Measurements from ENCODE around the gene SSH3. TPM values are rescaled to one million over a fixed set of nuclear protein-coding genes. Genes with fewer than 3 reads are reported as not detected.

The SSH3 gene
- total RNA-seq, 1 experiment from 2014 or later = 5.5 TPM

- Histone ChIP-seq H3K4me3 (ENCODE audit: low read depth, low read length, poor library complexity, severe bottlenecking) (peak within 1 kb of the TSS; percentile 75), H3K36me3 (ENCODE audit: insufficient read depth, low read length, poor library complexity, severe bottlenecking) (peaks cover 66% of the 10 kb centered on the region), H3K27ac (ENCODE audit: low read depth, low read length, poor library complexity, severe bottlenecking) (peak within 1 kb of the TSS; percentile 96), H3K9me3 (ENCODE audit: low read depth, low read length, poor library complexity, severe bottlenecking) (no peaks in the 10 kb centered on the region), H3K4me1 (ENCODE audit: insufficient read depth, low read length, poor library complexity, severe bottlenecking) (peaks cover 31% of the 10 kb centered on the region), H3K27me3 (replicated peaks; ENCODE audit: insufficient read depth, low read depth, low read length, poor library complexity) (no peaks in the 10 kb centered on the region)
- no peak for DNase-seq (ENCODE audit: low spot score)
- ChIA-PET POLR2A (ENCODE audit: low non-redundant PET) (no interaction called here), CTCF (interaction anchor here (0.7 kb wide), 1 partner anchor 29 kb away, joined by 3 read pairs; no protein-coding TSS in a partner anchor)
- BruUV-seq (replicated peaks) = no TSS peak
- TF ChIP-seq EZH2 (IDR thresholded peaks at IDR 0.05; ENCODE audit: borderline replicate concordance, low read depth, low read length, poor library complexity, severe bottlenecking) (no peak), CTCF (conservative IDR thresholded peaks at IDR 0.05; ENCODE audit: low read depth, low read length) (peak; percentile 5; the same call in 1 of the 2 replicates)
- intact Hi-C loops (cut with micrococcal nuclease; ENCODE audit: unreplicated experiment) = loop anchor here (2.0 kb wide), 1 partner anchor 18 kb away; no protein-coding TSS in a partner anchor
Observed at GRCh38 chr11:67289226-67289650, 14.1 kb upstream of the SSH3 start, which contains the start of gene ANKRD13D. Gene ANKRD13D (plus strand): TSS chr11:67289303. CDS start chr11:67289461, 158 bp downstream.

GRCh38 chr11:67289651-67290479 lies 13.5 kb upstream of the SSH3 start:
- peak overlapping the region; percentile 81 for H3K27ac ChIP-seq (ENCODE audit: low read depth, low read length, poor library complexity, severe bottlenecking)
- TF ChIP-seq CTCF (conservative IDR thresholded peaks at IDR 0.05; ENCODE audit: low read depth, low read length) (no peak), EZH2 (IDR thresholded peaks at IDR 0.05; ENCODE audit: borderline replicate concordance, low read depth, low read length, poor library complexity, severe bottlenecking) (no peak)

GRCh38 chr11:67290801-67291200 lies 12.5 kb upstream of the SSH3 start:
- Histone ChIP-seq H3K27me3 (replicated peaks; ENCODE audit: insufficient read depth, low read depth, low read length, poor library complexity) (no peaks in the 10 kb centered on the region), H3K4me3 (ENCODE audit: low read depth, low read length, poor library complexity, severe bottlenecking) (peak overlapping the region; percentile 75), H3K27ac (ENCODE audit: low read depth, low read length, poor library complexity, severe bottlenecking) (peak overlapping the region; percentile 81), H3K4me1 (ENCODE audit: insufficient read depth, low read length, poor library complexity, severe bottlenecking) (peaks cover 31% of the 10 kb centered on the region), H3K36me3 (ENCODE audit: insufficient read depth, low read length, poor library complexity, severe bottlenecking) (peaks cover 67% of the 10 kb centered on the region), H3K9me3 (ENCODE audit: low read depth, low read length, poor library complexity, severe bottlenecking) (peaks cover 8% of the 10 kb centered on the region)
- CTCF ChIA-PET = no interaction called here
- TF ChIP-seq CTCF (conservative IDR thresholded peaks at IDR 0.05; ENCODE audit: low read depth, low read length) (no peak), EZH2 (IDR thresholded peaks at IDR 0.05; ENCODE audit: borderline replicate concordance, low read depth, low read length, poor library complexity, severe bottlenecking) (no peak)
- POLR2A ChIA-PET (ENCODE audit: low non-redundant PET) = no interaction called here
- DNase-seq (ENCODE audit: low spot score) = no peak
- no TSS peak for BruUV-seq (replicated peaks)
- intact Hi-C loops (cut with micrococcal nuclease; ENCODE audit: unreplicated experiment) = no loop called here

More at GRCh38 chr11:67289651-67290479, 13.5 kb upstream of the SSH3 start:
- POLR2A ChIA-PET (ENCODE audit: low non-redundant PET) = no interaction called here
- Histone ChIP-seq H3K36me3 (ENCODE audit: insufficient read depth, low read length, poor library complexity, severe bottlenecking) (peaks cover 66% of the 10 kb centered on the region), H3K4me1 (ENCODE audit: insufficient read depth, low read length, poor library complexity, severe bottlenecking) (peaks cover 31% of the 10 kb centered on the region), H3K4me3 (ENCODE audit: low read depth, low read length, poor library complexity, severe bottlenecking) (peak overlapping the region; percentile 75), H3K9me3 (ENCODE audit: low read depth, low read length, poor library complexity, severe bottlenecking) (no peaks in the 10 kb centered on the region), H3K27me3 (replicated peaks; ENCODE audit: insufficient read depth, low read depth, low read length, poor library complexity) (no peaks in the 10 kb centered on the region)
- intact Hi-C loops (cut with micrococcal nuclease; ENCODE audit: unreplicated experiment) = loop anchor here (2.0 kb wide), 1 partner anchor 19 kb away; no protein-coding TSS in a partner anchor
- CTCF ChIA-PET = no interaction called here
- no peak for DNase-seq (ENCODE audit: low spot score)
- BruUV-seq (replicated peaks) = no TSS peak

All from A673 (cell line).